ENCODE measurements around the gene PALLD.
A peak's percentile ranks its signal among the peaks of the same experiment; 100 is the strongest.

The PALLD gene

GRCh38 chr4:168634276-168634802 is 137.5 kb downstream of the PALLD start (continued):
- TF ChIP-seq PRDM2 (tag by site-specific recombination; IDR thresholded peaks at IDR 0.05; ENCODE audit: borderline replicate concordance): no peak
- TF ChIP-seq ZNF133 (tag by site-specific recombination; IDR thresholded peaks at IDR 0.05): no peak
- peak; percentile 30 for TF ChIP-seq ZBTB26 (tag by site-specific recombination; optimal IDR thresholded peaks at IDR 0.05)
- TF ChIP-seq ZBTB21 (tag by site-specific recombination; IDR thresholded peaks at IDR 0.05): peak; percentile 95
- TF ChIP-seq ELK4 (IDR thresholded peaks at IDR 0.05; ENCODE audit: borderline replicate concordance, low read depth, low read length): no peak
- TF ChIP-seq ZFP37 (tag by site-specific recombination; IDR thresholded peaks at IDR 0.05): peak; percentile 43; the same call in 1 of the 2 replicates
- no peak for TF ChIP-seq ZNF223 (tag by site-specific recombination; IDR thresholded peaks at IDR 0.05)
- TF ChIP-seq ZNF510 (tag by site-specific recombination; IDR thresholded peaks at IDR 0.05; ENCODE audit: insufficient replicate concordance): no peak
- TF ChIP-seq ZNF423 (tag by site-specific recombination; IDR thresholded peaks at IDR 0.05): no peak
- peak; percentile 98 for TF ChIP-seq GLIS1 (tag by site-specific recombination; IDR thresholded peaks at IDR 0.05)
- TF ChIP-seq ZNF132 (tag by site-specific recombination; IDR thresholded peaks at IDR 0.05; ENCODE audit: borderline replicate concordance): no peak
- peak; percentile 71; the same call in 1 of the 2 replicates for TF ChIP-seq ZNF580 (tag by site-specific recombination; IDR thresholded peaks at IDR 0.05)
- no peak for TF ChIP-seq MYNN (tag by site-specific recombination; IDR thresholded peaks at IDR 0.05; ENCODE audit: borderline replicate concordance)
- TF ChIP-seq ZNF664 (tag by site-specific recombination; IDR thresholded peaks at IDR 0.05): peak; percentile 75
- no peak for TF ChIP-seq ZNF202 (tag by site-specific recombination; IDR thresholded peaks at IDR 0.05; ENCODE audit: borderline replicate concordance)
- TF ChIP-seq ZNF121 (tag by site-specific recombination; IDR thresholded peaks at IDR 0.05): no peak
- no peak for TF ChIP-seq ZNF701 (tag by site-specific recombination; IDR thresholded peaks at IDR 0.05)
- TF ChIP-seq ZNF169 (tag by site-specific recombination; IDR thresholded peaks at IDR 0.05): no peak
- TF ChIP-seq ZNF513 (tag by site-specific recombination; IDR thresholded peaks at IDR 0.05): no peak
- peak; percentile 97 for TF ChIP-seq ZNF629 (tag by site-specific recombination; IDR thresholded peaks at IDR 0.05)
- peak; percentile 99 for TF ChIP-seq ZBTB44 (tag by site-specific recombination; IDR thresholded peaks at IDR 0.05)
- TF ChIP-seq ZNF211 (tag by site-specific recombination; IDR thresholded peaks at IDR 0.05; ENCODE audit: low read depth): no peak
- peak; percentile 65; the same call in 1 of the 2 replicates for TF ChIP-seq TSHZ1 (tag by site-specific recombination; IDR thresholded peaks at IDR 0.05; ENCODE audit: borderline replicate concordance)
- TF ChIP-seq ZNF791 (tag by site-specific recombination; IDR thresholded peaks at IDR 0.05): no peak
- 0 out of 2 replicates have a peak, but pooled peaks have one; percentile 46 for TF ChIP-seq ZNF324 (tag by site-specific recombination; IDR thresholded peaks at IDR 0.05)

Data from HEK293 (cell line).